GM18526 (cell line): ENCODE results near the gene ABCA2.

Experiments used
- POLR2A ChIP-seq: IDR thresholded peaks from 3 replicates; pipeline ENCODE4 v1.6.1; 2011; ENCODE audit not compliant: insufficient read length; ENCODE audit errors: extremely low read depth

ABCA2 gene

GRCh38 chr9:137052998-137053943, 25.2 kb upstream of the ABCA2 start:
- TF ChIP-seq POLR2A, result no peak

DNA sequence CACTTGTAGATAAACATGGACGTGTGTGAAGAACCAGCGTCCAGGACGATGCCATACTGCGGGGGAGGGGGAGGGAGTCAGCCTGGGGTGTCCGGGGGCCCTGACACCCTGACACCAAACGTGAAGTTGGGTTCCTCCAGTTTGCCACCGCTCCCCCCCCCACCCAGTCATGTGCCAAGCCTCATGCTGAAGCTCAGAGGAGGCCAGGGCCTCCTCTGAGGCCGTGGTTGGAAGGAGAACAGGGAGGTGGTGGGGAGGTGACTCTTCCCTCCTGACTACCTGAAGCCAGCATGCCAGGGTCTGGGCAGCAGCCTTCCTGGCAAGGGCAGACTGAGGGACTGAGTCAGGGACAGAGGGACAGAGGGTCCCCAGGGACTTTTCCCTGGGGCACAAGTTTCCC, 24.3 kb upstream of the ABCA2 start:
- no peak for TF ChIP-seq POLR2A

- TF ChIP-seq POLR2A, result no peak
Measured at GRCh38 chr9:137051145-137051724, 23.2 kb upstream of the ABCA2 start.

- no peak for TF ChIP-seq POLR2A
Measured at GRCh38 chr9:137050570-137050969, 22.5 kb upstream of the ABCA2 start.

GRCh38 chr9:137049544-137050449, 21.8 kb upstream of the ABCA2 start:
- no peak for TF ChIP-seq POLR2A

- no peak for TF ChIP-seq POLR2A
Measured at GRCh38 chr9:137048655-137049543, 20.9 kb upstream of the ABCA2 start.

DNA sequence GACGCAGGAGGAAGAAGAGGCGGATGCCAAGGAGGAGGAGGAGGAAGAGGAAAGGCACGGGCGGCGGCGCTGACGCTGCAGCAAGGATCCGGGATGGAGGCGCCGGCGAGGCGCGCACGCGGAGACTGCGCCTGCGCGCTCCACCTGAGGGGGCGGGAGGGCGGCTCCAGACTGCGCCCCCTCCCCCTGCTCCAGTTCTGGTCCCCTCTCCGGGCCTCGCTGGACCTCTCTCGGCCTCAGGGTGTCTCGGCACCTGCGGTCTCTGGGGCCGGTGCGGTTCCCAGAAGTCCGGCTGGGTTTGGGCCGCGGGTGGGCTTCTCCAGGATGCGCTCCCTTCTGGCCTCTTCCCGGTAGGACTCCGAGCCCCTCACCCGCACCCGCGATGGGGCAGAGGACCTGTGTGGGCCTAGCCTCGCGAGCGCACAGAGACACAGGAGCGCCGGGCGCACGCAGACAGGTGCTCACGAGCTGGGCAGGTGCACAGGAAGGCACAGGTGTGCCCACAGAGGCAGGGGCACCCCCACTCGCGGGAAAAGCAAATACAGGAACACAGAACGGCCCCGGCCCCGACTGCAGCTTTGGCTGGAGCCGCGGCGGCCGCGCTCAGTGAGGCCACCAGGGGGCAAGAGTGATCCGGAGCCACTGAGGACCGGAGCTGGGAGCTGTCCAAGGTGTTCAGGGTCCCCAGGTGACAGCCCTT, 18.2 kb upstream of the ABCA2 start, which contains the start of gene NPDC1:
TSS of gene NPDC1 (minus strand) at position 90 of the 700 bp plus-strand sequence. CDS start 188 bp downstream, outside the sequence.
- TF ChIP-seq POLR2A, result no peak

DNA sequence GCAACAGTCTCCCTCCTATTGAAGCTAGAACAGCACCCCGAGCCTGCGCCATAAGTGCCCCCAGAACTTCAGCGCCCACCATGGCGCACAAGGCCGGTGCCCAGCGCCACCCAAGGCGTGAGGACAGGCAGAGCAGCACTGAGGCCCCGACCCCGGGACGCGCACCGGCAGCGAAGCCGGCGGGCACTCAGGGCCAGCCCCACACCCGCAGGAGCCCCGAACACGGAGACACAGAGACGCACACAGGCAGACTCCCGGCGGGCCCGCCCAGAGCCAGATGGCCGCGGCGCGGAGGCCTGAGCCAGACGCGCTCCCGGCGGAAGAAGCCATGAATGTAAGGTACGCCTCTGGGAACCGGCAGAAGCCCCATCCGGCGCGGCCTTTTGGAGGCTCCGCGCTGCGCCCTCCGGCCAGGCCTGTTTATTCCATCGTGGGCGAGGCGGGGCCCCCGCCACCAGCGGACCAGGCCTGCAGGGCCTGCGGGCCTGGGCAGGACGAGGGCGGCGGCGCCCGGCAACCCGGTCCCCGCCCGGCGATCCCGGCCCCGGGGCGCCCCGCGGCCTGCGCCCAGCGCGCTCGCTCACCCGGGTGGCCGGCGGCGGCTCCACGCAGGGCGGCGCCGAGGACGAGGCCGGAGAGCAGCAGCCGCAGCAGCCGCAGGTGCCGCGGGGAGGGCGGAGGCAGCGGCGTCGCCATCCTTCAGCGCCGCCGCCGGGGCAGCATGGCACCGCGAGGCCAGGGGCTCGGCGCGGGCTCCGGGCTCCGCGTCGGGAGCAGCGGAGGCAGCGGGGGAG, 17.5 kb upstream of the ABCA2 start:
- no peak for TF ChIP-seq POLR2A

DNA sequence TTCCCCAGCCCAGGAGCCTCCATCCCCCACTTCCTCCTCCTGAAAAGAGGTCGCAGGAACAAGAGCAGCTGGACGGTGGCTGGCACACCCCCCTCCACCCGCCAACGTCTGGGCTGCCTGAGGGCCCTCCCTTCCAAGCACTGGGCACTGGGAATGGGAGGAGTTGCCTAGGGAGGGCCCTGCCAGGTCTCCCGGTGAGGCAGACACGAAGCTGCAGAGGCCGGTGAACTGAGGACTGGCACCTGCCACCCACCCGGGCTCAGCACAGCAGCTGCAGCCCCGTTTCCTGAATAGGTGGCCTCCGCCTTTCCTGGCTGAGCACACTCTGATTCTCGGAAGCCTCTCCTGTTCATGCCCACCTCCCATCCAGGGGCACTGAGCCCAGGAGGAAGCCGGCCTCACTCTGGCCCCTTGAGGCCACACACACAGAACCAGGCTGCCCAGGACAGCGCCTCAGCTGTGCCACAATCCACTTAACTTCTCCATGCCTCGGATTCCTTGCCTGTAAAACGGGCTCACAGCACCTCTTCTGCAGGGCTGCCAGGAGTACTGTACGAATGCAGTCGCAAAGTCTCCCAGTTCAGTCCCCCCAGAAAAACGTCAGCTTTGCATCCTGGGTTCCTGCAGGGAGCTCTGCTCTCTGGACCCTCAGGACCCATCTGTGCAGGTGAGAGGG, 16.6 kb upstream of the ABCA2 start:
- TF ChIP-seq POLR2A, result no peak

DNA sequence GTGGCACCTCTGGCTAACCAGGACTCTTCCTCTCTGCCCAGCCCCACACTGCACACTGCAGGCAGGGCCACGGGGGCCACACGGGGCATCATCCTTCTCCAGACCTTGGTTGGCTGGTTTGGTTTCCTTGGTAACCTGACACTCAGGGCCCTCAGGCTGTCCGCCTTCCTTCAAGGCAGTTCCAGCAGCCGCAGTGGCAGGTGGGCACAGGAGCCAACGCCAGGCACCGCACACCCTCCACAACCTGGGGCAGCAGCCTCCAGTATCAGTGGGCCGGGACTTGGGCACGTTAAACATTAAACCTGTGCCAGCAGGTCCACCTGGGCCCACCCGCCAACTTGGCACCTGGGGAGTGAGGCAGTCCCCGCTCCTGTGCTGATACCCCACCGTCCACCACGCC, 16.0 kb upstream of the ABCA2 start:
- no peak for TF ChIP-seq POLR2A

- TF ChIP-seq POLR2A, result no peak
Measured at GRCh38 chr9:137042751-137043727, 15.0 kb upstream of the ABCA2 start.
